Kasumi-1 (cell line): Measurements from ENCODE around the gene GALNT14.

Experiments used
- DNase-seq, 2 experiments: peaks; one replicate each; lab custom pipeline; 2025; lab: John Stamatoyannopoulos, UW

The GALNT14 gene

GRCh38 chr2:31011587-31011986, 126.7 kb downstream of the GALNT14 start:
- no peak for DNase-seq

DNA sequence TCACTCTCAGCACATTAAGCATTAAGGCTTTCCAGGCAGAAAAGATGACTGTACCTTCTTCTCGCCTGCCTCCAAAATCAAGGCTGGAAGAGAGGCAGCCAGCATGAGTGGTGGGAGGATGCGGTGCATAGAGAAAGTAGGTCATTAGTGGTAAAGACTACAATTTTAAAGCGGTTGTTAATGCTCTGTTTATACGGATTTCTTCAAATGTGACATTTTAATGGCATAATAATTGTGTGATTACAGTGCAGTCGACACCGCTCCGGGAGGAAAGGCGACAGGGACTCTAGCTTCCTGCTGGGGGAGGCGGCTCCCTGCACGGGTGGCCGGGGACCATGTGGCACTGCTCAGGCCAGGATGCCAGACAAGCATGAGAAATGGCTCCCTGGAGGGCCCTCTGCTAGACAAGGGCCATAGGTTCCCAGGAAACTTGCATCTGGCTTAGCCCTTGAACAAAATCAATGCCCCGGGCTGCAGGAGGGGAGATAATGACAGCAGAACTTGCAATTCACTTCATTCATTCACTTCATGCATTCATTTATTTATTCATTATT, 129.6 kb downstream of the GALNT14 start:
- DNase-seq = no peak

DNA sequence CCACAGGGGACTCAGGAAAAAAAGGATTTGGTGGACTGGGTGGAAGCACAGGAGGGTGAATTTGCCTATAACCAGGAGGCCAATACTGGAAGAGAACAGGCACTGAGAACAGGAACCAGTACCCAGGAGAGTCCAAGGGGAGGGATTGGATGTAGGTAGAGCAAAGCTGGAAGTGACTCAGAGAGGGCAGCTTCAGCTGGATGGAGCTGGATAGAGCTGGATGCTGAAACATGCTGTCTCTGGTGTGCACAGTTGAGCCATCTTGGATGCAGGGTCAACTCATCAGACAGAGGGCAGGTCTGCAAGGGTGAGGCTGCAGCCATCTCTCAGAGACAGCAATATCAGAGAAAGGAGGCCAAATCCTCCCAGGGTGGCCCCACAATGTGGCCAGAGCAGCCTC, 134.0 kb downstream of the GALNT14 start:
- DNase-seq = no peak

- DNase-seq = no peak
Observed at GRCh38 chr2:31003749-31004148, 134.5 kb downstream of the GALNT14 start.

- no peak for DNase-seq
Observed at GRCh38 chr2:31002537-31003150, 135.6 kb downstream of the GALNT14 start.

- no peak for DNase-seq
Observed at GRCh38 chr2:31000970-31001369, 137.3 kb downstream of the GALNT14 start.

DNA sequence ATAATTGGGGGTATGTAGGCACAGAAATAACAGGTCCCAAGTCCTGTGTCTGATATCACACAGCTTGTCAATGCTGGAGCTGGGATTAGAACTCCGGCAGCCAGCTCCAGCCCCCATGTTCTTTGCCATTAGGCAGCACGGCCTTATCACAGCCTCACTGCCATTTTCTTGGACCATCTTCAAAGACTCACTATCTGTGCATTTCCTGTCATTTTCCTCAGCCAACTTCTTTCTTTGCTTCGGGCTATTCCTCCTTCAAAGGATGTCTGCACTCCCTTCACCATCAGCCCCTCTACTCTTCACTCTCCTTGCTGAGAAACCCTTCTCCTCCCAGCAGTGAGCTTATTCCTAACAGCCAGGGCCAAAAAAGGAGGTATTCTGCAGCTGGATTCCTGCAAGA, 139.6 kb downstream of the GALNT14 start:
- no peak for DNase-seq

- DNase-seq = no peak
Observed at GRCh38 chr2:30997979-30998378, 140.3 kb downstream of the GALNT14 start.

DNA sequence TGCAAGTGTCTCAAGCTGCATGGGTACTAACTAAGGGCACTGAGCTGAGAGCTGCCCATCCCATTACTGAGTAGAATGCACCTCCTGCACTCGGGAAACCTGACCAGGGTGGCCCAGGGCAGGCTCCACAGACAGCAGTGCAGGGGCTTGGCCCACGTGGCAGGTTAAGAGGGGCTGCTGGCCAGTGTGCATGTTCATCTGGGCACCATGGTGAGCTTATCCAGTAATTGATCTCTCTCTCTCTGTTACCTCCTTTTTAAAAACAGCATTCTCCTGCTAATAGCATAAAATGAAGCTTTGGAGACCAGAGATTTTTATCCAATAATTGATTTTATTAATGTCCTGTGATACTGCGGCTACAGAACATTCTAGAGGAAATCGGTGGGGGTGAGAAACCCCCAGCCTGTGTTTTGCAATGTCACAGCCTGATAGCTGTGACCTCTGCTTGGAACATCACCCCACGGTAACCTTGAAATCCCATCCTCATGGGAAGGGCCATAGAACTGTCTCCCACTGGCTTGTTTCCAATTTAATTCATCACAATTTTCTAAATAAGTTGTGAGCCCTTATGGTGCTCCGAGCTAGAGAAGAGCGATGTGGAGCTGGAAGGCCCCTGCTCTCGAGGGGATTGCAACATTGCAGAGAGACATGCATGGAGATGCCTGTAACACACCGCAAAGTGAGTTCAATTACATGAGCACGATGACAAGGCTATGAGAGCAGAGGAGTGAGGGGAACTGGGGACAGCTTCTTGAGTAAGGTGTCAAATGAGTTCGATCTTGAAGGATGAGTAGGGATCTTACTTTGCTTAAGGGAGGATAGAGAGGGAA, 143.8 kb downstream of the GALNT14 start:
- DNase-seq = no peak

DNA sequence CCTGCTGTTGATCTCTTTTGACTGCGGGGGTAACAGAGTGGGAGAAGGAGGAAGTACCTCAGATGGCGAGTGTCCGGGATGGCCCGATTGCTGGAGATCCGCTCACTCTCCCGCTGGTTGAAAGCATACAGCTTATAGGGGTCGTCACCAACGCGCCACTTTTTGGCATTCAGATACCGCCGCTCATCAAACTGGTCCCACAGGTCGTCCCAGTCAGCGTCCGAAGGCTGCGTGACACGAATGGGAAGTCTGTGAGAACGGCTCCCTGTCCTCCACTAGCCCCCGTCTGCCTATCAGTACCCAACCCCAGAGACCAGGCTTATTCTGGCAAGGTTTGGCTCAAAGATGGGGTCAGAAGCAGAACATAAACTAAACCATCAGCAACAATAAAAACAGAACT, 145.5 kb downstream of the GALNT14 start:
- no peak for DNase-seq

- DNase-seq = no peak
Observed at GRCh38 chr2:30990671-30991070, 147.6 kb downstream of the GALNT14 start.

GRCh38 chr2:30990176-30990575, 148.1 kb downstream of the GALNT14 start:
- no peak for DNase-seq

DNA sequence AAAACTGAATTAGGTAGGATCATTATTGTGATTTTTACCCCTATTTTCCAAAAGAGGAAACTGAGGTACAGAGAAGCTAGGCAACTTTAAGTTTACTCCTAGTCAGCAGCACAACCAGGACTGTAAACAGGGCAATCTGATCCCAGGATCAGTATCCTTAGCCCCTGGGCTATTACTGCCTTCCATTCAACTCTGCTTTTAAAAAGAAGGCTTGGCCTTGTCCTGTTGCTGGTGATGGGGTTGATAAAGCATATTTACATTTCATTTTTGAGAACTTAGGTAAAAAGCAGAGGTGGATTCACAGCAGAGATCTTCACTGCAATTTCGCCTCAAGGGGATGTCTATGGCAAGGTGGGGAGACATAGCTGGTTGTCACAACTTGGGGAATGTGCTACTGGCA, 148.5 kb downstream of the GALNT14 start:
- DNase-seq = no peak

- no peak for DNase-seq
Observed at GRCh38 chr2:30987566-30987965, 150.7 kb downstream of the GALNT14 start.

DNA sequence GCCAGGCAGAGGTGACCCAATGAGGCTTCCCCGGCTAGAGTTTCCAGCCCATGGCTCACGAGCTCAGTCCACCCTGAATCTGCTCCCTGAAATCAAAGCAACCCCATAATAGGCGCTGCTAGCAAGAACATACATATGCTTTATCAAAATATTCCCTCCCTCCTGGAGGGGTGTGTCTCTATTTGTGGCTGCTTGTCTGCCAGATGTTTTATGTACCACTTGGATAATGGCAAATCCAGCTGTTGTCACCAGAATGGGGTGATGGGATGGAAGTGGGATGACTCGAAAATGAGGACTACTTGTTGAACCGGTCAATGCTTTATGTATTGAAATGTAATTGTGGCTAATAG, 152.0 kb downstream of the GALNT14 start:
- no peak for DNase-seq

DNA sequence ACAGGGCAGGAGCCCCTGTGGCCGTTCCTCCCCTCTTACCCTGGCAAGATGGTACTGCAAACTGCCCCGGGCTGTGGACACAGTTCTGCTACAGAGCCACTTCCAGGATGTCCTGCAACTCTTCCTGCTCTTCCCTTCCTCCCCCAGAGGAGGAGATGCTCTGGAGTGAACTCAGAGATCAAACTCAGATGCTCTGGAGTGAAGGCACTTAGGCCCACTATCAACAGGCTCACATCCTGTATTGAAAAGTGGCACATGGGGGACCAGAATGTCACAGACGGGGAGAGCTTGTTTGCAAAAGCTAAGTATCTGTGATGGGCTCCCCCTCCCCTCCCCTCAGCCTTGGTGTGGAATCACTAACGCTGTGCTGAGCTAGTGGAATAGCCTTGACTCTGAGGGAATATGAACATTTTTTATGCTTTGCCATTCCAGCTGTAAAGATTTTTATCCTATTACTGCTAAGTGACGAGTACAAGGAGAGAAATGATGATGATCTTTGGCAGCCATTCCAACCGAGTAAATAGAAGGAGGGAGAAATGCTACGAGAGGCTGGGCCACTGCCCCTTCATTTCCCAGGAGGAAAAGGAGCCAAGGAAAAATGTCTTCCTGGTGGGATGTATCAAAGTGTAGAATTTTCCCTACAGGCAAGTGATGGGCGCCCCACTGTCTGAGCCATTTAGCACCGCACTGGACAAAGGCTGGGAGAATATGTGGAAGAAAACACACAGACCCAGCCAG, 152.6 kb downstream of the GALNT14 start:
- no peak for DNase-seq

- no peak for DNase-seq
Observed at GRCh38 chr2:30984148-30984547, 154.1 kb downstream of the GALNT14 start.

- no peak for DNase-seq
Observed at GRCh38 chr2:30981510-30981909, 156.7 kb downstream of the GALNT14 start.

GRCh38 chr2:30981096-30981495, 157.1 kb downstream of the GALNT14 start:
- no peak for DNase-seq

GRCh38 chr2:30979822-30980245, 158.4 kb downstream of the GALNT14 start:
- no peak for DNase-seq

DNA sequence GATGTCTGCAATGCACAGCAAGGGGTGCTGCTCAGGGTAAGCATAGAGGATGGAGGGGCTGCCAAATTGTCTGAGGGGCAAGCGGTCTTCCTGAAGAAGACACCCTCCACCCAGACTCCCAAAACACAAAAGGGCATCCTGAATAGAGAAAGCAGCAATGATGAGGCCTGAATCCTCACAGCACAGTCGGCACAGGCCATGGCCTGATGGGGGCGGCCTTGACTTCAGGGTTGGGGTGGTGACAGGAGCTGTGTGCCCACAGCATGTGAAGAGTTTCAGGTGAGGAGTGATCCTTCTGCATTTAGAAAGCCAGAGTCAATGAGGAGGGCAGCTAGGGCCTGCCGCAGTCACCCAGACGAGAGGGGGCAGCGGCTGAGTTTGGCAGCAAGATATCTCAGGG, 159.4 kb downstream of the GALNT14 start:
- no peak for DNase-seq

DNA sequence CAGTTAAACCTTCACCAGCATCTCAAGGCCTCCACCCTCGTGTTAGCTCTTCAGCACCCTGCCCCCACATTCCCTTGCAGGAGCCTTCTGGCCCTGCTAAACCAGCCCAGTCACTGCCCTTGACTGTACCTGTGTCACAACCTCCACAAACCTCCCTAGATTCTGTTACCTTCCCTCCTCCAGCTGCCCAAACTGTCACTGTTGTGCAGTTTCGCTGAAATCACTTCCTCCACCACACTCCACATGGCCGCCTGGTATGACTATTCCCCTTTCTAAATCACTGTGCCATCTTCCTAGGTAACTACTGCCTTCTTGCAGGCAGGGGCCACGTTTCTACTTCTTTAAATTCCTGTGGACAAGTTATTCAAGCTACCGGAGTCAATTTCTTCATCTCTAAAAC, 160.2 kb downstream of the GALNT14 start:
- no peak for DNase-seq

- DNase-seq = no peak
Observed at GRCh38 chr2:30975156-30975555, 163.1 kb downstream of the GALNT14 start.
